ENCODE measurements around the gene EVA1A.

EVA1A gene

DNA sequence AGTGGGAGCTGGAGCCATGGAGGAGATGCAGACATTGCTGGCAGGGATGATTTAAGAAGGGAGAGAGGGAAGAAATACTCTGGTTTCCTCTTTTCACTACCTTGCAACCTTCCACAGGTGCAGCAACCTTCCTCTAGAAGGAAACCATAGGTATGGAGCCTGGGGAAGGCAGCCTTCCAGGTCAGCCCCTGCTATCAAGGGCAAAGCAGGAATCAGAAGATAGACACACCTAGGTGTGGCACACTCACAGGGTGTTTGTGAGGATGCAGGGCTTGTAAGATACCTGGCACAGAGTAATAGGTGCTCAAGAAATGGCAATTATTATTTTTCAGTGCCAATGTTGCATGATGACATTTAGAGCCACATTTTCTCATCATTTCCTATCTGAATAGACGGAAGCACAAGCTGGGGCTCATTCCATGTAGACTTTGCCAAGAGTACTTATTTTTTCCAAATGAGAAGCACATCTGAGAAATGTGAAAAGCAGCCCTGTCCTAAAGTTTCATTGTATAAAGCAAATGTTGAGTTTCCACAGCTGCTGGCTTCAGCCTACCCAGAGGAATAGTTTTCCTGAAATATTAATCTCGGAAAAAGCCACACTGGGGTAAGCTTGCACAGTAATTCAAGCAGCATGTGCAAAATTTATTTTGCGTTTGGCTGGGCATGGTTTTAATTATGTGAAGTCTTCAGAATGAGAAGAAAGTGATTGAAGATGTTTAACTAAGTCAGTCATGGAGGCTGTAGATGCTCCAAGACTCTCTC lies 20.6 kb downstream of the EVA1A start:
- no peak for DNase-seq

- DNase-seq, result no peak
Observed at GRCh38 chr2:75538521-75539490, 21.9 kb downstream of the EVA1A start.

DNA sequence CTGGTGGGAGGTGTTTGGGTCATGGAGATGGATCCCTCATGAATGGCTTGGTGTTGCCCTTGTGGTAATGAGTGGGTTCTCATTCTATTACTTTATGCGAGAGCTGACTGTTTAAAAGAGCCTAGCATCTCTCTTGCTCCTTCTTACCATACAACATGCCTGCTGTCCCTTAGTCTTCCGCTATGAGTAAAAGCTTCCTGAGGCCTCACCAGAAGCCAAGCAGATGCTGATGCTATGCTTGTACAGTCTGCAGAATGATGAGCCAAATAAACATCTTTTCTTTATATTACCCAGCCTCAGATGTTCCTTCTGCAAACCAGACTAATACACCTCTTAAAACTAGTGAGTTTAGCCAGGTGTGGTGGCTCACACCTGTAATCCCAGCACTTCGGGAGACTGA lies 23.1 kb downstream of the EVA1A start:
- no peak for DNase-seq

GRCh38 chr2:75533135-75533534 lies 27.6 kb downstream of the EVA1A start:
- no peak for DNase-seq

DNA sequence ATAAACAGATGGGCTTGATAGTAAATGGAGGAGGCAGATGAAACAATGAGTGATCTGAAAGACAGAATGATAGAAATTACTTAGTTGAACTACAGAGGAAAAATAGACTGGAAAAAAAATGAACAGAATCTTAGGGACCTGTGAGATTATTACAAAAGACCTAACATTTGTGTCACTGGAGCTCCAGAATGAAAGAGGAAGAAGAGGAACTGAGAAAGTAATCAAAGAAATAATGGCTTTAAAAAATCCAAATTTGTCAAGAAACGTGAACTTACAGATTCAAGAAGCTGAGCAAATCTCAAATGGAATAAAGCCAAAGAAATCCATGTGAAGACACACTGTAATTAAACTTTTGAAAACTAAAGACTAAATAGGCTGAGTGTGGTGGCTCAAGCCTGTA lies 28.3 kb downstream of the EVA1A start:
- DNase-seq, result no peak

DNA sequence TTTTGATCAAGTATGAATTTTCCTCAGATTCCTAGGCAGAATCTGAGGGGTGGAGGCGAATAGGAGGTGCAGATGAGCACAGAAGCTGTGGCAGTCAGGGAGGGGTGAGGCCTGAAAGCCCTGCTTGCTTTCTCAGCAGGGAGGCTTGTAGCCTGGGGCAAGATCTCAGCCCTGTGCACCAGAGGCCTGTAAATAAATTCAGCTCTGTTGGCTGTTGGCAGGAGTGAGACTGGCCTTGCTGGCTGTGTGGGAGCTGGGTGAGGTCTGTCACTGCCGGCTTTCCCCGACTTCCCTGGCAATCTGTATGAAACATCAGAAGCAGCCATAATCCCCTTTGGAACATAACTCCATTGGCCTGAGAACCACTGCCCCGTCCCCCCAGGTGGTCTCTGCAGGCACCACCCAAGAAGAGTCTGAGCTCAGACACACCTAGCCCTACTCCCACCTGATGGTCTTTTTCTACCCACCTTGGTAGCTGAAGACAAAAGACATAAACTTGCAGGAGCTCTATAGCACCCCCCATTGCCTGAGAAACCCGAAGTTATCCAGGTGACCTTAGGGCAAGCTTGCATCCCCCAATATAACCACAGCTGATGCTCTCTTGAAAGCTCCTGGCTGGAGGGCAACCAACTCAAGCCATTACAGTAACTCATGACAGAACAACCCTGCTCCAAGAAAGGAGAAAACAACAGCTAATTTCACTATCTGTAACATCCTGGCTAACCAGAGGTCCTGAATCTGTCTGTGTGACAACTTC lies 32.3 kb downstream of the EVA1A start:
- DNase-seq, result no peak

- DNase-seq, result no peak
Observed at GRCh38 chr2:75527676-75528075, 33.1 kb downstream of the EVA1A start.

DNA sequence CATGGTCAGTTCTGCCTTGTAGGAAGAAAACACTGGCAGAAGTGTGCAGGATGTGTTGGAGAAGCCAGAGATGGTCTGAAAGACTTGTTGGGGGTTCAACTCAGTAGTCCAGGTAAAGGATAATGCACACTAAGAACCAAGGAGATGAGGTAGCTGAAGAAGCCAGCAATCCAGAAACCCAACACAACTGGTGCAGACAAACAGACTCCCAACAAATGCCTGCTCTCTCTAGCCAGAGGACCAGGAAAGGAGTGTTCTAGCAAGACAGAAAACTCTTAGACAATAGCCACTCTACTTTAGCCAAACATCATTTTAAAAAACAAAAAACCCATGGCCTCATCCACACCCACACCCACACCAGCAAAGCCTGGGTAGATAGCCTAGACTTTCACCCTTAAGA lies 33.9 kb downstream of the EVA1A start:
- no peak for DNase-seq

GRCh38 chr2:75525434-75526310 lies 35.1 kb downstream of the EVA1A start:
- no peak for DNase-seq

DNA sequence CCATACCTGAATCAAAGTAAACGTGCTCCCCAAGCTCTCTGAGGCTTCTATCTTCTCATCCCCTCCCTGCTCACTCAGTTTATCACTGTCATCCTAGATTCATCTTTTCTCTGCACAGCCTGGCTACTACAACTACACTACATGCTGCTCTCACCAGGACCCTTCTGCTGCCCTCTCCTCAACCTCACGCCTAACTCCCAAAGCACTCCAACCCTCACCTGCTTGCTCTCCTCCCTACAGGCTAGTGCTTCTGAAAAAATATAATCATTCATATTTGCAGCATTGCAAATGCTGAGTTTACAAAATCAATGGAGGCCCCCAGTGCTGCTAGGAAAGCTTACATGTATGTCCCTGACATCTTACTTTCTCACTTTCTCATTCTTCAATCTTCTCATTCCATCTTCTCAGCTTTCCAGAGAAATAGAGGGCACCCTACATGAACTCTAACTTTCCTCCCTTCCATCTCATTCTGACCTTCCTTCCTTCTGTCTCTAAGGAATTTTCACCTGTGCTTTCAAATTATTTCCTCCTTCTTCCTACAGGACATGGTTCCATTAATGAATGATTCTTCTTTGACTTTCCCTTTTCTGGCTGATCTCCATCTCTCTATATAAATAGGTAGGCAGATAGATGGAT lies 36.3 kb downstream of the EVA1A start:
- no peak for DNase-seq

DNA sequence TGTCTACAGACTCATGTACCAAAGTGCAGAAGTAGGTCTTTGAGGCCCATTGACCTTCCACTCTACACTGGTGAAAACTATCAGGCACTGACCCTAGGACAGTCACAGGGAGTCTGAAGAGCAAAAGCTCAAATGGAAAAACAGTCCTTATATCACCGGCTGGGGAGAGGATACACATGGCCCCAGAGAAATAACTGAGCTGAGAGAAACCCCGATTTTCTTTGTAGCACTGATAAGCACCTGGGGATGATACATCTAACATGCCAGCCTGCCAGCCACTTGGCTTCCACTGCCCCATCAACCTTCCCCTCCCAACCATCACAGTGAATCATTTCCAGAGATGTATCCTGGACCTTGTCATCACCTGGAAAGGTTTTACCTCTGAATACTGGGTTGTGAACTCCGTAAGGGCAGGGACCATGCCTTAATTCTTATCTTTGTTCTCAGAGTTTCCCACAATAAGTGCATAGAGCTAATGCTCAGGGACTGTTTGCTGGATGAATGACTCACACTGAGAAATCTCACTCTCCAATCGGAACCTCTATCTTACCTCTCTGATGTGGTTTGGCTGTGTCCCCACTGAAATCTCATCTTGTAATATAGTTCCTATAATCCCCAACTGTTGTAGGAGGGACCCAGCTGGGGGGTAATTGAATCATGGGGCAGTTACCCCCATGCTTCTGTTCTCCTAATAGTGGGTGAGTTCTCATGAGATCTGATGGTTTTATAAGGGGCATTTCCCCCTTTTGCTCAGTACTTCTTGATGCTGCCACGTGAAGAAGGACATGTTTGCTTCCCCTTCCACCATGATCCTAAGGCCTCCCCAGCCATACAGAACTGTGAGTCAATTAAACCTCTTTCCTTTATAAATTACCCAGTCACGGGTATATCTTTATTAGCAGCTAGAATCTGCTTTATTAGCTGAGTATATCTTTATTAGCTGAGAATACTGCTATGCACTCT lies 37.1 kb downstream of the EVA1A start:
- DNase-seq, result no peak

DNA sequence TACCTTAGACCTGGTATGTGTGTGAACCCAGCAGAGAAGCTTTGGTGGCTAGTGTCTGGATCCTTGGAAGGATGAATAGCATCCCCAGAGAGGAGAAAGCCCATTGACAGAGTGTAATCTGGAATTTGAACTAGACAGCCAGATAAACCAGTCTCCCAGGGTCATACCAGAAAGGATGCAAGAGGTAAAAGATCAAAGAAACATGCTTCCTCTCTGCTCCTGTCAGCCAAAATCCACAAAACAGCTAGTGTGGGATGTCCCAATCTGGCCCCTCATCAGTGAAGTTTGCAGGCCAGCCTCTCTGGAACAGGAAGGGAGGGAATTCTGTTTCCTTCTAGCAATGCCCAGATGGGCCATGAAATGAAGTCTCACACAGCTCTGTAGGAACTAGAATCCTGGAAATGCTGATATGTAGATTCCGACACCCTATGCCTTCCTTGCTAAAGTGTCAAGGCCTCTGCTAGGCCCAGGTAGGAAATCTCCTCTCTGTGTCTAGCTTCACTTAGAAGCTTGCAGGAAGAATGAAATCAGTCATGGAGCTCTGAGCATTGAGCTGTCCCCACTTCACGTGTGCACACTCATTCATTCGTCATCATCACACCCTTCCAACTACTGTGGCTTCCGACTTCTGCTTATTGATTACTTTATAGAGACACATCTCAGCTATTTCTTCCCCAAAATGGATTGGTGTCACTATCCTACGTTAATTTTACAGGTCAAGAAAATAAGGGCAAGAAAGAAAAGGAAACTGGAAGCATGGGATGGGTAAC lies 38.0 kb downstream of the EVA1A start:
- no peak for DNase-seq

GRCh38 chr2:75521225-75521872 lies 39.4 kb downstream of the EVA1A start:
- DNase-seq, result no peak

GRCh38 chr2:75519843-75520242 lies 40.9 kb downstream of the EVA1A start:
- no peak for DNase-seq

DNA sequence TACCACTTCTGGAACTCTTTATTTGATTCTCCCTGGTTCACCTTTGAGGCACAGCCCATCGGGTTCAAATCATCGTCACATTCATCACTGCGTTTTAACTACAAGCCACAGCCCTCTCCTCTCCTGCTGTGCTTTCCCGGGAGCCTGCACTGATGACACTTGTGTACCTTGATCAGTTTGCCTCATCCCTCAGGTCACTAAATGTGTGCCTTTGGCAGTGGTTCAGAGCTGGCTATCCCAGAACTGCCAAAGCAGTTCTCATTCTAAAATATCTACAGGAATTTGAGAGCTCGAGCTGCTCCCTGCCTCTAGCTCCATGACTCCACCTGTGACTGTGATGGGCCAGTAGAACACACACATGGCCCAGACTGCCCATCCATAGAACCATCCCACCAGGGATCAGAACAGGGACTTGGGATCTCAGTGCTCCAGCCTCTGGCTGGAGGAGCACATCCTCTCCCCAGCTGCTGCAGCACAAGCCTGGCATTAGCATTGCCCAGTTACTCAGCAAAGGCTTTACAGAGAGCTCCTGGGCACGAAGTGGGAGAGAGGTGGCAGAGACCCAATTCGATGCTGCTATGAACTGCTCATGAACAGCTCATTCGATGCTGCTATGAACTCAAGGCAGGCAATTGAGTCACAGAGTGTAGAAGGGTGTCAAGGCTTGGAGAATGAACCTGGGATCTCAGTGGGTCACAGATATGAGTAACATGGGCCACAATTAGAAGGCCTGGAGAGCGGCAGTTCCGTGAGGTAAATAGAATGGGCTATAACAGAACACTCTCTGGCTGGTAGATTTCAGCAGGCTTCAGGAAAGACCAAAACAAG lies 41.9 kb downstream of the EVA1A start:
- no peak for DNase-seq

DNA sequence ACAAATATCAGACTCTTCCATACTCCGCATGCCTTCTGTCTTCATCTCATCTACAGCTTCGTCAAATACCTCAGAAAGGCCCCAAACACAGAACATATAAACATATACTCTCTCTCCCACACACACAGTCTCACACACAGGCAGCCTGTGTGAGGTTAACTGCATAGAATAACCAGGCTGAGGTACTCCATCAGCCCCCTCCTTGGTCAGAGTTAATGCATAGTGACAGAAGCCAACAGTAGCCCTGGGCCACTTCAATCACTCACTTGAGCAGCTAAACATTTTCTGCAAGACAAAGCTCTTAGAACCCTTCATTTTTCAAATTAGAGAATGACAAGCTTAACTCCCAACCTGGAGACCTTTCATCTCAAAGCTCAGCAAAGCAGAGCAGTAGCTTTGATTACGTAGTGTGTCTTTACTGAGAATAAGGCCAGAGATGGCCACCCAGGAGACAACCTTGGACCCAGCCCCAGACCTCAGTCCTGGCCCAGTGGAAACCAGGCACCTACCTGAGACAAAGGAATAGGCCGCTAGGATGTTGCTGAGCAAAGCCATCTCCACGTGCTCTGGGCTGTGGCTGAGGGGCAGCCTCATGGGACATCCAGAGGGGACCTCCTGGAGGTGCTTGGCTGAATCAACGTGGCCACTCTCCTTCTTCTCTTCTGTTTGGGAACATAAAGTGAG lies 43.0 kb downstream of the EVA1A start:
- DNase-seq, result no peak
